IMR-90 (cell line): ENCODE measurements around the gene RBP5. TPM values are rescaled to one million over a fixed set of nuclear protein-coding genes. Genes with fewer than 3 reads are reported as not detected.

Source experiments
- ATAC-seq: fragments of 200-7000 bp; cut with Tn5 transposase; 2 replicates; pipeline ENCODE4 v1.9.1; 2020; ENCODE audit warnings: low read depth, mild to moderate bottlenecking, moderate library complexity
- BruUV-seq: library from RNA; stranded (reverse); fragments of 400-500 nt; replicated peaks from 2 replicates; lab custom pipeline; 2021; lab: Mats Ljungman, UMichigan
- CTCF ChIA-PET: fragments of 300-600 bp; formaldehyde crosslinking; extraction: SDS; loops from one replicate; lab custom pipeline; 2021; ENCODE audit warnings: antibody characterized with exemption; lab: Yijun Ruan, JAX
- POLR2A ChIA-PET: fragments of 300-600 bp; sonication (Branson Sonifier 250); formaldehyde crosslinking; loops from one replicate; lab custom pipeline; 2022; ENCODE audit warnings: antibody characterized with exemption; ENCODE audit not compliant: unreplicated experiment; lab: Charles Lee
- DNase-seq: peaks from one replicate; pipeline ENCODE4 v3.0.0; 2013
- H2AFZ ChIP-seq: replicated peaks from 2 replicates; pipeline ENCODE3; 2013; ENCODE audit warnings: low read length, mild to moderate bottlenecking; ENCODE audit not compliant: poor library complexity
- H2AK5ac ChIP-seq: 2 replicates; pipeline ENCODE4 v1.6.1; 2013; ENCODE audit warnings: low read depth, low read length, inconsistent platforms
- H2AK9ac ChIP-seq: replicated peaks from 2 replicates; pipeline ENCODE3; 2013; ENCODE audit warnings: mild to moderate bottlenecking, low read depth, low read length, moderate library complexity; ENCODE audit not compliant: poor library complexity
- H2BK120ac ChIP-seq: 2 replicates; pipeline ENCODE4 v1.6.1; 2013; ENCODE audit warnings: low read depth, low read length, inconsistent platforms
- H2BK15ac ChIP-seq: 3 replicates; pipeline ENCODE4 v1.6.1; 2013; ENCODE audit warnings: low read depth, low read length, inconsistent platforms
- H2BK20ac ChIP-seq: 2 replicates; pipeline ENCODE4 v1.6.1; 2013; ENCODE audit warnings: low read depth, mild to moderate bottlenecking, inconsistent platforms, low read length, moderate library complexity
- H2BK5ac ChIP-seq: 2 replicates; pipeline ENCODE4 v1.6.1; 2013; ENCODE audit warnings: mild to moderate bottlenecking, low read depth, low read length, inconsistent platforms; ENCODE audit not compliant: poor library complexity, severe bottlenecking
- H3K14ac ChIP-seq: replicated peaks from 2 replicates; pipeline ENCODE4 v1.6.1; 2013; ENCODE audit warnings: low read depth, low read length, inconsistent platforms
- H3K18ac ChIP-seq: 2 replicates; pipeline ENCODE4 v1.6.1; 2013; ENCODE audit warnings: low read depth, low read length, control low read depth
- H3K23ac ChIP-seq: 2 replicates; pipeline ENCODE4 v1.6.1; 2013; ENCODE audit warnings: low read depth, low read length, inconsistent platforms
- H3K27ac ChIP-seq: 2 replicates; pipeline ENCODE4 v1.5.1; 2013; ENCODE audit warnings: mild to moderate bottlenecking, control low read depth, low read length; ENCODE audit not compliant: insufficient read depth
- H3K27me3 ChIP-seq: 2 replicates; pipeline ENCODE4 v1.6.1; 2013; ENCODE audit warnings: low read length; ENCODE audit not compliant: control insufficient read depth, insufficient read depth
- H3K36me3 ChIP-seq: 2 replicates; pipeline ENCODE4 v1.6.1; 2013; ENCODE audit warnings: low read length, mixed read lengths; ENCODE audit not compliant: control insufficient read depth, insufficient read depth
- H3K4ac ChIP-seq: 2 replicates; pipeline ENCODE4 v1.6.1; 2013; ENCODE audit warnings: low read depth, low read length, inconsistent platforms
- H3K4me1 ChIP-seq: 2 replicates; pipeline ENCODE4 v1.6.1; 2013; ENCODE audit warnings: low read length, mixed read lengths; ENCODE audit not compliant: control insufficient read depth, insufficient read depth
- H3K4me2 ChIP-seq: 2 replicates; pipeline ENCODE4 v1.6.1; 2013; ENCODE audit warnings: low read depth, mild to moderate bottlenecking, control low read depth, low read length, moderate library complexity
- H3K4me3 ChIP-seq: 2 replicates; pipeline ENCODE4 v1.5.1; 2013; ENCODE audit warnings: low read depth, mild to moderate bottlenecking, control low read depth, low read length, moderate library complexity; ENCODE audit not compliant: insufficient read depth
- H3K56ac ChIP-seq: 2 replicates; pipeline ENCODE4 v1.6.1; 2013; ENCODE audit warnings: low read length, inconsistent platforms; ENCODE audit not compliant: insufficient read depth; ENCODE audit errors: extremely low read depth
- H3K79me1 ChIP-seq, 2 experiments: 2 replicates each; pipeline ENCODE4 v1.6.1; 2013; ENCODE audit warnings: low read length in 2 of 2, inconsistent platforms in 1 of 2, low read depth in 1 of 2
- H3K9ac ChIP-seq: 2 replicates; pipeline ENCODE4 v1.6.1; 2013; ENCODE audit warnings: low read depth, low read length, control low read depth
- H3K9me1 ChIP-seq: 2 replicates; pipeline ENCODE4 v1.6.1; 2013; ENCODE audit warnings: low read length, inconsistent platforms; ENCODE audit not compliant: insufficient read depth
- H3K9me3 ChIP-seq: 2 replicates; pipeline ENCODE4 v1.6.1; 2013; ENCODE audit warnings: low read length; ENCODE audit not compliant: control insufficient read depth, insufficient read depth
- H4K20me1 ChIP-seq: 2 replicates; pipeline ENCODE4 v1.6.1; 2013; ENCODE audit warnings: low read length, inconsistent platforms; ENCODE audit not compliant: insufficient read depth
- H4K5ac ChIP-seq: 2 replicates; pipeline ENCODE4 v1.6.1; 2013; ENCODE audit warnings: mild to moderate bottlenecking, low read depth, low read length, control low read depth
- H4K8ac ChIP-seq, 2 experiments: 2 replicates each; pipeline ENCODE4 v1.6.1; 2013; ENCODE audit warnings: low read depth in 2 of 2, low read length in 2 of 2, control low read depth in 1 of 2, inconsistent platforms in 1 of 2
- H4K91ac ChIP-seq: 2 replicates; pipeline ENCODE4 v1.6.1; 2013; ENCODE audit warnings: low read depth, low read length, inconsistent platforms; ENCODE audit not compliant: insufficient read depth
- FOS ChIP-seq: fragments of 150-350 bp; IDR thresholded peaks from 2 replicates; pipeline ENCODE4 v1.6.1; 2016; ENCODE audit warnings: low read depth, low read length
- WGBS, 2 experiments: methylation state at CpG; one replicate each; pipeline versions ENCODE4 v1.1.5 to v1.1.7; 2013; ENCODE audit warnings: missing lambda C conversion rate in 2 of 2; ENCODE audit not compliant: insufficient read length in 1 of 2; ENCODE audit errors: extremely low coverage in 2 of 2; 5-methylcytosine and 5-hydroxymethylcytosine counted together
- dilution Hi-C: fragments of 300-500 bp; cut with HindIII; formaldehyde crosslinking; loops from one replicate; pipeline ENCODE4 v1.14.3; 2018; ENCODE audit warnings: low sequenced_read_pairs; ENCODE audit not compliant: unreplicated experiment
- in situ Hi-C: fragments of 300-500 bp; cut with MboI; formaldehyde crosslinking; loops from 3 replicates; pipeline ENCODE4 v1.14.3; 2019; ENCODE audit warnings: low sequenced_read_pairs, inconsistent platforms, mixed read lengths
- intact Hi-C: fragments of 100-400 bp; cut with micrococcal nuclease; formaldehyde crosslinking; loops from 2 replicates; pipeline ENCODE4 v1.10.0; 2022
- polyA plus RNA-seq, 3 experiments: library from polyadenylated mRNA; depleted of rRNA; stranded (reverse); fragments of >200 nt; gene quantifications; 2 replicates each; pipeline ENCODE4 v1.2.3, GENCODE V29; 2012; ENCODE audit warnings: low replicate concordance in 1 of 3
- total RNA-seq: library from RNA; depleted of rRNA; stranded (reverse); fragments of >200 nt; gene quantifications from 2 replicates; pipeline ENCODE4 v1.2.3, GENCODE V29; 2012
- TF ChIP-seq, protein P1 (sequence below): fragments of 150-350 bp; IDR thresholded peaks from 2 replicates; pipeline ENCODE4 v1.6.1; 2017; ENCODE audit warnings: mild to moderate bottlenecking, antibody characterized with exemption, low read length, low read depth

Gene RBP5
- total and polyA plus RNA-seq, 2 of the 4 experiments (the other 2 are of a cell fraction), result 0.15 TPM; not detected in 1

DNA sequence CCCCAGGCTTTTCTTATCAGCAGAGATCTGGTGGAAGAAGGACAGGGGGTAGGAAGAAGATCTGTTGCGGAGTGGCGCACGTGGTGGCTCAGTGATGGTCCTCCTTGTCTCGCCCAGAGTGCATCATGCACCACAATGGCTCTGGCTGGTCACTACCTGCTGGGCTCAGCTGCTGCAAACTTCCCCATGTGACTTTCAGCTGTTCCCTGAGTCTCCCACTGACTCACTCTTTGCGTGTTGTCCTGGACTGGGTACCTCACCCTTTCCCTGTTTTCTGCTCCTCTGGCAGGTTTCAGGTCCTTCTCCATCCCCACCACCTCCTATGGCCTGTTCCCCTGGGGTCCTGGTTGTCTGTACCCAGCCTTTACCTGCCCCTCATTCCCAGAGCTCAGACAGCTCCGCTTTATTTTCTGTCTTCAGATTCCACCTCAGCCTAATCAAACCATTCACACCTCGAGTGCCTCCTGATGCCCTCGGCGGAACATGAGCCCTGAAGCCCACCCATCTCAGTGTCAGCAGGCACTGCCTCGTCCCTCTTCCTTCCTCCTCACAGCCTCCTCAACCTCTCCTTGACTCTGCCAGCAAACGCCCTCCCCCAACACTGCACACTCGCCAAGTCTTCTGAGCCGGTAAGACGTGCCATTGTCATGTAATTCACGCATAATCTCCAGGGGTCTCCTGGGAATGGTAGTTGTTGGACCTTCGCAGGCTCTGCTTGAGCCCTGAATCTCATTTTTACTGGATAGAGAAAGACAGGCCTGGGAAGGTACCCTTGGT is 38.3 kb downstream of the RBP5 start:
- no peak for ATAC-seq
- ChIA-PET CTCF (interaction anchor here (1.1 kb wide), 2 partner anchors 23 to 30 kb away, joined by 3 to 4 read pairs; partner anchors contain the start of gene C1S), POLR2A (no interaction called here)
- H2AK5ac ChIP-seq, result peak overlapping the region; percentile 91; the same call in 1 of the 2 replicates
- H3K79me1 ChIP-seq, result peaks cover 13 to 28% of the 10 kb centered on the region in 2 experiments; a peak in 3 of 4 replicates
- in situ Hi-C loops, result no loop called here
- no peak overlapping the region for H2AK9ac ChIP-seq
- H4K8ac ChIP-seq, result no peak overlapping the region; a peak in 2 of 4 replicates
- H3K27me3 ChIP-seq, result no peaks in the 10 kb centered on the region
- 69% methylated on average over 11 of the region's 16 CpGs; no CpG with 5 or more reads in 1 of the 2 experiments for WGBS, 2 experiments
- H3K9me1 ChIP-seq, result peaks cover 24% of the 10 kb centered on the region
- H4K20me1 ChIP-seq, result no peaks in the 10 kb centered on the region
- no peaks in the 10 kb centered on the region for H3K9me3 ChIP-seq
- H4K5ac ChIP-seq, result no peak overlapping the region; the same call in 1 of the 2 replicates
- peak overlapping the region; percentile 1; the same call in 1 of the 2 replicates for H3K27ac ChIP-seq
- no TSS peak for BruUV-seq
- H2BK5ac ChIP-seq, result no peak overlapping the region
- H3K4ac ChIP-seq, result peak overlapping the region; percentile 99
- H3K36me3 ChIP-seq, result peaks cover 49% of the 10 kb centered on the region
- DNase-seq, result peak; percentile 55
- H4K91ac ChIP-seq, result peak overlapping the region; percentile 99; the same call in 1 of the 2 replicates
- peak overlapping the region; percentile 92 for H3K9ac ChIP-seq
- 0 out of 2 replicates have a peak overlapping the region, but pooled peaks have one; percentile 13 for H2BK120ac ChIP-seq
- no peak overlapping the region for H3K56ac ChIP-seq
- H2AFZ ChIP-seq, result peak overlapping the region; percentile 5
- H3K4me2 ChIP-seq, result peak overlapping the region; percentile 92; the same call in 1 of the 2 replicates
- no peak overlapping the region for H3K4me3 ChIP-seq
- H2BK20ac ChIP-seq, result peak overlapping the region; percentile 2; the same call in 1 of the 2 replicates
- peak overlapping the region; percentile 22; the same call in 1 of the 2 replicates for H3K23ac ChIP-seq
- peak overlapping the region; percentile 8; the same call in 1 of the 2 replicates for H3K14ac ChIP-seq
- no peak overlapping the region for H2BK15ac ChIP-seq
- intact Hi-C loops, result no loop called here
- TF ChIP-seq, protein P1, sequence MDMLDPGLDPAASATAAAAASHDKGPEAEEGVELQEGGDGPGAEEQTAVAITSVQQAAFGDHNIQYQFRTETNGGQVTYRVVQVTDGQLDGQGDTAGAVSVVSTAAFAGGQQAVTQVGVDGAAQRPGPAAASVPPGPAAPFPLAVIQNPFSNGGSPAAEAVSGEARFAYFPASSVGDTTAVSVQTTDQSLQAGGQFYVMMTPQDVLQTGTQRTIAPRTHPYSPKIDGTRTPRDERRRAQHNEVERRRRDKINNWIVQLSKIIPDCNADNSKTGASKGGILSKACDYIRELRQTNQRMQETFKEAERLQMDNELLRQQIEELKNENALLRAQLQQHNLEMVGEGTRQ, result peak; percentile 76
- no peak for TF ChIP-seq FOS
- dilution Hi-C loops, result no loop called here
- peaks cover 26% of the 10 kb centered on the region for H3K4me1 ChIP-seq
- H3K18ac ChIP-seq, result peak overlapping the region; percentile 18; the same call in 1 of the 2 replicates
